Activated CD4-positive, alpha-beta memory T cell treated with anti-CD3 and anti-CD28 coated beads, Interleukin-2, amount 10 ng/mL, durations not matched to agents 7 days and 5 days (primary cell): Measurements from ENCODE around the gene CIAO2A. TPM values are rescaled to one million over a fixed set of nuclear protein-coding genes. Genes with fewer than 3 reads are reported as not detected.
"Not testable (repeated sequence)": the region's sequence is repeated elsewhere in the genome, so short reads cannot be mapped to it uniquely, and the experiment has no call there.

Experiments
- CTCF ChIA-PET: fragments of 350-600 bp; sonication (Branson Sonifier 250); formaldehyde crosslinking; loops from one replicate; lab custom pipeline; 2021; ENCODE audit warnings: antibody characterized with exemption, inconsistent platforms; lab: Charles Lee
- POLR2A ChIA-PET: fragments of 350-600 bp; sonication (Branson Sonifier 250); formaldehyde crosslinking; loops from one replicate; lab custom pipeline; 2021; ENCODE audit warnings: antibody characterized with exemption; lab: Charles Lee
- DNase-seq: peaks from one replicate; pipeline ENCODE4 v3.0.0-alpha.2; 2020
- H3K27ac Mint-ChIP-seq: one replicate; pipeline ENCODE4 v1.8.0; 2021; ENCODE audit warnings: mild to moderate bottlenecking, mixed read lengths
- H3K27me3 Mint-ChIP-seq: one replicate; pipeline ENCODE4 v1.8.0; 2021; ENCODE audit warnings: mixed read lengths
- H3K36me3 Mint-ChIP-seq: one replicate; pipeline ENCODE4 v1.8.0; 2021; ENCODE audit warnings: low read depth, mixed read lengths
- H3K4me1 Mint-ChIP-seq: one replicate; pipeline ENCODE4 v1.8.0; 2021; ENCODE audit warnings: mixed read lengths
- H3K4me3 Mint-ChIP-seq: one replicate; pipeline ENCODE4 v1.8.0; 2021; ENCODE audit warnings: mild to moderate bottlenecking, mixed read lengths
- H3K9me3 Mint-ChIP-seq: one replicate; pipeline ENCODE4 v1.8.0; 2021; ENCODE audit warnings: mixed read lengths
- total RNA-seq, 2 experiments: library from RNA; stranded (reverse); gene quantifications; one replicate each; pipeline ENCODE4 v1.2.3, GENCODE V29; 2021

The CIAO2A gene
- total RNA-seq, 2 experiments from 2014 or later: 74.4 to 85.0 TPM

- peaks cover 5% of the 10 kb centered on the region for H3K4me1 Mint-ChIP-seq
- H3K36me3 Mint-ChIP-seq: peaks cover 69% of the 10 kb centered on the region
Measured at GRCh38 chr15:64127521-64128270, 34.1 kb upstream of the CIAO2A start.

GRCh38 chr15:64125978-64126377 is 32.3 kb upstream of the CIAO2A start:
- no peaks in the 10 kb centered on the region for H3K27me3 Mint-ChIP-seq
- CTCF ChIA-PET: no interaction called here
- H3K4me1 Mint-ChIP-seq: peaks cover 5% of the 10 kb centered on the region
- no peaks in the 10 kb centered on the region for H3K9me3 Mint-ChIP-seq
- POLR2A ChIA-PET: no interaction called here
- no peak overlapping the region for H3K4me3 Mint-ChIP-seq
- peaks cover 57% of the 10 kb centered on the region for H3K36me3 Mint-ChIP-seq
- DNase-seq: no peak
- H3K27ac Mint-ChIP-seq: no peak overlapping the region

More at GRCh38 chr15:64127521-64128270, 34.1 kb upstream of the CIAO2A start:
- no peak for DNase-seq
- ChIA-PET POLR2A (no interaction called here), CTCF (no interaction called here)
- Mint-ChIP-seq H3K27me3 (no peaks in the 10 kb centered on the region), H3K9me3 (no peaks in the 10 kb centered on the region), H3K4me3 (no peak overlapping the region), H3K27ac (no peak overlapping the region)

- CTCF ChIA-PET: interaction anchor here (0.6 kb wide), 1 partner anchor 860 kb away, joined by 3 read pairs; no protein-coding TSS in a partner anchor
- Mint-ChIP-seq H3K4me3 (no peak overlapping the region), H3K27me3 (no peaks in the 10 kb centered on the region), H3K27ac (no peak overlapping the region), H3K36me3 (peaks cover 55% of the 10 kb centered on the region), H3K4me1 (peaks cover 5% of the 10 kb centered on the region), H3K9me3 (no peaks in the 10 kb centered on the region)
- no peak for DNase-seq
- POLR2A ChIA-PET: interaction anchor here (1.2 kb wide), 1 partner anchor 27 kb away, joined by 3 read pairs; no protein-coding TSS in a partner anchor
Measured at GRCh38 chr15:64122936-64123351, 29.3 kb upstream of the CIAO2A start.

- H3K4me3 Mint-ChIP-seq: no peak overlapping the region
- no peaks in the 10 kb centered on the region for H3K27me3 Mint-ChIP-seq
- H3K27ac Mint-ChIP-seq: no peak overlapping the region
- DNase-seq: no peak
- CTCF ChIA-PET: interaction anchor here (0.7 kb wide), 1 partner anchor 1752 kb away, joined by 3 read pairs; no protein-coding TSS in a partner anchor
- peaks cover 53% of the 10 kb centered on the region for H3K36me3 Mint-ChIP-seq
- POLR2A ChIA-PET: interaction anchor here (1.2 kb wide), 1 partner anchor 26 kb away, joined by 3 read pairs; no protein-coding TSS in a partner anchor
- H3K9me3 Mint-ChIP-seq: no peaks in the 10 kb centered on the region
- H3K4me1 Mint-ChIP-seq: peaks cover 2% of the 10 kb centered on the region
Measured at GRCh38 chr15:64122444-64122843, 28.8 kb upstream of the CIAO2A start.

- H3K27me3 Mint-ChIP-seq: no peaks in the 10 kb centered on the region
- peaks cover 51% of the 10 kb centered on the region for H3K36me3 Mint-ChIP-seq
- POLR2A ChIA-PET: no interaction called here
Measured at GRCh38 chr15:64121614-64122013, 28.0 kb upstream of the CIAO2A start.

GRCh38 chr15:64120322-64120721 is 26.7 kb upstream of the CIAO2A start:
- POLR2A ChIA-PET, H3K9me3 Mint-ChIP-seq, H3K27me3 Mint-ChIP-seq, H3K4me1 Mint-ChIP-seq, DNase-seq, H3K27ac Mint-ChIP-seq, H3K4me3 Mint-ChIP-seq, CTCF ChIA-PET: not testable (repeated sequence)
- H3K36me3 Mint-ChIP-seq: peaks cover 50% of the 10 kb centered on the region

More at GRCh38 chr15:64121614-64122013, 28.0 kb upstream of the CIAO2A start:
- CTCF ChIA-PET: interaction anchor here (0.9 kb wide), 1 partner anchor 31 kb away, joined by 3 read pairs; no protein-coding TSS in a partner anchor
- H3K27ac Mint-ChIP-seq: no peak overlapping the region
- no peak overlapping the region for H3K4me3 Mint-ChIP-seq
- peaks cover 2% of the 10 kb centered on the region for H3K4me1 Mint-ChIP-seq
- H3K9me3 Mint-ChIP-seq: no peaks in the 10 kb centered on the region
- no peak for DNase-seq

- H3K4me3 Mint-ChIP-seq: no peak overlapping the region
- no peak for DNase-seq
- ChIA-PET CTCF (no interaction called here), POLR2A (interaction anchor here (1.8 kb wide), 1 partner anchor 8 kb away, joined by 4 read pairs; no protein-coding TSS in a partner anchor)
- H3K9me3 Mint-ChIP-seq: no peaks in the 10 kb centered on the region
- H3K36me3 Mint-ChIP-seq: peaks cover 53% of the 10 kb centered on the region
- H3K27me3 Mint-ChIP-seq: no peaks in the 10 kb centered on the region
- no peak overlapping the region for H3K27ac Mint-ChIP-seq
- H3K4me1 Mint-ChIP-seq: peaks cover 3% of the 10 kb centered on the region
Measured at GRCh38 chr15:64117759-64118487, 24.3 kb upstream of the CIAO2A start.

- Mint-ChIP-seq H3K27ac (peak overlapping the region; percentile 57), H3K4me3 (no peak overlapping the region), H3K27me3 (no peaks in the 10 kb centered on the region), H3K9me3 (no peaks in the 10 kb centered on the region), H3K4me1 (peaks cover 35% of the 10 kb centered on the region), H3K36me3 (peaks cover 42% of the 10 kb centered on the region)
- CTCF ChIA-PET: interaction anchor here (0.6 kb wide), 1 partner anchor 21 kb away, joined by 3 read pairs; no protein-coding TSS in a partner anchor
- POLR2A ChIA-PET: no interaction called here
- no peak for DNase-seq
Measured at GRCh38 chr15:64112904-64113303, 19.3 kb upstream of the CIAO2A start.

GRCh38 chr15:64112073-64112772 is 18.6 kb upstream of the CIAO2A start:
- CTCF ChIA-PET: interaction anchor here (1.4 to 2.5 kb wide), 3 partner anchors 18 to 41 kb away, joined by 5 to 9 read pairs (median 7); partner anchors contain the start of gene CIAO2A
- Mint-ChIP-seq H3K4me1 (peaks cover 34% of the 10 kb centered on the region), H3K27ac (peak overlapping the region; percentile 57), H3K36me3 (peaks cover 39% of the 10 kb centered on the region), H3K4me3 (no peak overlapping the region), H3K9me3 (no peaks in the 10 kb centered on the region), H3K27me3 (no peaks in the 10 kb centered on the region)
- POLR2A ChIA-PET: interaction anchor here (1.0 to 2.9 kb wide), 4 partner anchors 11 to 51 kb away, joined by 3 to 10 read pairs (median 4); partner anchors contain the start of genes CIAO2A and PPIB
- no peak for DNase-seq

- POLR2A ChIA-PET: interaction anchor here (0.8 to 2.9 kb wide), 7 partner anchors 11 to 360 kb away, joined by 3 to 10 read pairs (median 3); partner anchors contain the start of genes CIAO2A and PPIB
- Mint-ChIP-seq H3K9me3 (no peaks in the 10 kb centered on the region), H3K27ac (no peak overlapping the region)
Measured at GRCh38 chr15:64111679-64112050, 18.0 kb upstream of the CIAO2A start.

GRCh38 chr15:64110950-64111678 is 17.5 kb upstream of the CIAO2A start:
- CTCF ChIA-PET: interaction anchor here (0.9 to 2.5 kb wide), 5 partner anchors 16 to 501 kb away, joined by 3 to 9 read pairs (median 5); partner anchors contain the start of genes CIAO2A and SNX1
- DNase-seq: no peak
- Mint-ChIP-seq H3K27ac (peak overlapping the region; percentile 53), H3K4me3 (no peak overlapping the region), H3K4me1 (peaks cover 34% of the 10 kb centered on the region), H3K36me3 (peaks cover 35% of the 10 kb centered on the region), H3K9me3 (no peaks in the 10 kb centered on the region), H3K27me3 (no peaks in the 10 kb centered on the region)
- POLR2A ChIA-PET: interaction anchor here (0.8 to 2.9 kb wide), 10 partner anchors 8 to 359 kb away, joined by 3 to 10 read pairs (median 3); partner anchors contain the start of genes CIAO2A, PPIB and SNX1

More at GRCh38 chr15:64111679-64112050, 18.0 kb upstream of the CIAO2A start:
- CTCF ChIA-PET: interaction anchor here (0.9 to 2.5 kb wide), 5 partner anchors 16 to 502 kb away, joined by 3 to 9 read pairs (median 5); partner anchors contain the start of genes CIAO2A and SNX1
- no peak for DNase-seq
- H3K4me3 Mint-ChIP-seq: no peak overlapping the region
- H3K36me3 Mint-ChIP-seq: peaks cover 35% of the 10 kb centered on the region
- no peaks in the 10 kb centered on the region for H3K27me3 Mint-ChIP-seq
- peaks cover 34% of the 10 kb centered on the region for H3K4me1 Mint-ChIP-seq
